ENCODE data around the gene NECTIN4. TPM values are rescaled to one million over a fixed set of nuclear protein-coding genes. Genes with fewer than 3 reads are reported as not detected.

The NECTIN4 gene
- total and polyA plus RNA-seq, 2 of the 8 experiments (the other 6 are each of a cell fraction or from before 2014, with no cell fraction given): 0.19 to 0.71 TPM

GRCh38 chr1:161082996-161083747, 6.2 kb downstream of the NECTIN4 start:
- no peaks in the 10 kb centered on the region for H3K79me2 ChIP-seq (ENCODE audit: control insufficient read depth in 1 of 2, insufficient read depth in 2 of 2, low read length in 2 of 2)
- H3K27me3 ChIP-seq (replicated peaks in 1 of 4; ENCODE audit: control insufficient read depth in 3 of 4, extremely low read depth in 1 of 4, insufficient read depth in 3 of 4, low read length in 3 of 4): no peaks in the 10 kb centered on the region
- no peak overlapping the region for H4K8ac ChIP-seq (ENCODE audit: extremely low read depth, insufficient read depth, low read length)
- no peak overlapping the region for H3K4me2 ChIP-seq (ENCODE audit: insufficient read depth in 1 of 2, low read depth in 2 of 2, low read length in 2 of 2)
- no peak overlapping the region for H3K27ac ChIP-seq (ENCODE audit: low read depth, low read length)
- no peak overlapping the region for H4K91ac ChIP-seq (replicated peaks; ENCODE audit: insufficient read length, low read length)
- ChIA-PET CTCF (ENCODE audit: partially characterized antibody) (interaction anchor here (1.0 to 17.8 kb wide), 5 partner anchors 11 to 55 kb away, joined by 3 to 282 read pairs (median 4); partner anchors contain the start of genes ARHGAP30 and KLHDC9), POLR2A (ENCODE audit: partially characterized antibody) (interaction anchor here (1.8 kb wide), 1 partner anchor 13 kb away, joined by 4 read pairs; the partner anchor contains the start of gene ARHGAP30)
- no peak overlapping the region for H3K4ac ChIP-seq (replicated peaks; ENCODE audit: insufficient read length, low read depth, low read length)
- no peaks in the 10 kb centered on the region for H3K36me3 ChIP-seq (ENCODE audit: control insufficient read depth in 2 of 4, insufficient read depth in 4 of 4, low read length in 3 of 4)
- H3K14ac ChIP-seq (ENCODE audit: insufficient read length): no peak overlapping the region
- FAIRE-seq (no peak), DNase-seq (ENCODE audit: low read depth in 1 of 2, low spot score in 2 of 2) (no peak)
- no peak overlapping the region for H2BK120ac ChIP-seq (replicated peaks; ENCODE audit: low read depth, low read length)
- H2AFZ ChIP-seq (ENCODE audit: low read length): no peak overlapping the region
- no peak overlapping the region for H2BK5ac ChIP-seq (ENCODE audit: low read depth, low read length)
- H4K5ac ChIP-seq (ENCODE audit: insufficient read length, low read depth, low read length): no peak overlapping the region
- peaks cover 0 to 6% (median 0%) of the 10 kb centered on the region in 4 experiments; a peak in 4 of 7 replicates for H3K4me1 ChIP-seq (replicated peaks in 1 of 4; ENCODE audit: control insufficient read depth in 3 of 4, insufficient read depth in 4 of 4, low read length in 3 of 4)
- no peak overlapping the region for H3K18ac ChIP-seq (ENCODE audit: extremely low read depth, low read length)
- no peak overlapping the region for H2BK20ac ChIP-seq (ENCODE audit: low read length)
- no peak overlapping the region for H3K4me3 ChIP-seq (ENCODE audit: extremely low read depth in 1 of 4, insufficient read depth in 2 of 4, low read depth in 3 of 4, low read length in 4 of 4)
- no peaks in the 10 kb centered on the region for H3K9me3 ChIP-seq (ENCODE audit: insufficient read depth in 2 of 2, low read depth in 1 of 2, low read length in 1 of 2)
- no peak overlapping the region for H2BK12ac ChIP-seq (ENCODE audit: low read depth, low read length)
- 90% methylated on average over 7 of the region's 8 CpGs; no CpG with 5 or more reads in 1 of the 2 experiments for WGBS, 2 experiments (ENCODE audit: extremely low coverage in 1 of 2, insufficient coverage in 1 of 2, insufficient read length in 1 of 2, insufficient replicate concordance in 2 of 2, low coverage in 1 of 2, low lambda C conversion rate in 2 of 2, missing lambda C conversion rate in 1 of 2)
- no peak overlapping the region for H2BK15ac ChIP-seq (ENCODE audit: low read length)
- TF ChIP-seq CREB1 (IDR thresholded peaks at IDR 0.05) (peak; percentile 46; the same call in 1 of the 2 replicates), CEBPB (IDR thresholded peaks at IDR 0.05; ENCODE audit: low read depth, low read length) (0 out of 2 replicates have a peak, but pooled peaks have one; percentile 17), EGR1 (IDR thresholded peaks at IDR 0.05; ENCODE audit: borderline replicate concordance, low read depth, low read length) (no peak)
- H3K79me1 ChIP-seq (ENCODE audit: low read depth, low read length): no peaks in the 10 kb centered on the region
- no peak overlapping the region for H2AK5ac ChIP-seq (ENCODE audit: low read depth, low read length)
- no peaks in the 10 kb centered on the region for H3K23me2 ChIP-seq (ENCODE audit: low read depth, low read length)
- no peak overlapping the region for H3K9ac ChIP-seq (replicated peaks in 1 of 4; ENCODE audit: extremely low read depth in 1 of 4, low read depth in 3 of 4, low read length in 3 of 4)
- H4K20me1 ChIP-seq (replicated peaks in 1 of 2; ENCODE audit: control insufficient read depth in 1 of 2, insufficient read depth in 2 of 2, low read length in 2 of 2): no peaks in the 10 kb centered on the region
- H3K56ac ChIP-seq (replicated peaks; ENCODE audit: insufficient read length, low read depth, low read length): no peak overlapping the region
- no peak overlapping the region for H3K23ac ChIP-seq (ENCODE audit: insufficient read length)
